SKM-1 treated with dmso at 0.1 percent for 144 hours (cell line): ENCODE data around the gene ARHGAP19.
"Not testable (repeated sequence)": the region's sequence is repeated elsewhere in the genome, so short reads cannot be mapped to it uniquely, and the experiment has no call there.

Experiments
- DNase-seq: peaks from one replicate; lab custom pipeline; 2025; ENCODE audit not compliant: unreplicated experiment; lab: John Stamatoyannopoulos, UW

ARHGAP19 gene

GRCh38 chr10:97321804-97322190 lies 29.4 kb upstream of the ARHGAP19 start:
- DNase-seq: no peak

- DNase-seq: peak; percentile 66
These were observed 28.8 kb upstream of the ARHGAP19 start for GRCh38 chr10:97321032-97321803.

- DNase-seq: no peak
These were observed 28.1 kb upstream of the ARHGAP19 start for GRCh38 chr10:97320480-97321031.

GRCh38 chr10:97319671-97320479 lies 27.4 kb upstream of the ARHGAP19 start:
- DNase-seq: peak; percentile 26

GRCh38 chr10:97318772-97319651 lies 26.6 kb upstream of the ARHGAP19 start, which contains the start of gene FRAT1:
TSS of gene FRAT1 (plus strand) at chr10:97319271. CDS start at chr10:97319454, 183 bp downstream.
- DNase-seq: peak; percentile 89

GRCh38 chr10:97314671-97315070 lies 22.2 kb upstream of the ARHGAP19 start:
- DNase-seq: no peak

GRCh38 chr10:97312897-97313296 lies 20.5 kb upstream of the ARHGAP19 start:
- DNase-seq: no peak

GRCh38 chr10:97311111-97311626 lies 18.7 kb upstream of the ARHGAP19 start:
- DNase-seq: no peak

- no peak for DNase-seq
These were observed 15.7 kb upstream of the ARHGAP19 start for GRCh38 chr10:97307866-97308780.

GRCh38 chr10:97307441-97307840 lies 15.0 kb upstream of the ARHGAP19 start:
- DNase-seq: no peak

GRCh38 chr10:97302088-97302791 lies 9.8 kb upstream of the ARHGAP19 start:
- no peak for DNase-seq

GRCh38 chr10:97300980-97301379 lies 8.5 kb upstream of the ARHGAP19 start:
- no peak for DNase-seq

GRCh38 chr10:97298223-97298571 lies 5.8 kb upstream of the ARHGAP19 start:
- no peak for DNase-seq

- DNase-seq: no peak
These were observed 5.3 kb upstream of the ARHGAP19 start for GRCh38 chr10:97297556-97298222.

- no peak for DNase-seq
These were observed 393 bp upstream of the ARHGAP19 start for GRCh38 chr10:97292862-97293198.

GRCh38 chr10:97291357-97292096 lies 910 bp downstream of the ARHGAP19 start:
- DNase-seq: no peak

GRCh38 chr10:97290576-97291356 lies 1.7 kb downstream of the ARHGAP19 start:
- not testable (repeated sequence) for DNase-seq
